ENCODE results near the gene SCARF2.
"Not testable (repeated sequence)": the region's sequence is repeated elsewhere in the genome, so short reads cannot be mapped to it uniquely, and the experiment has no call there.

The SCARF2 gene

DNA sequence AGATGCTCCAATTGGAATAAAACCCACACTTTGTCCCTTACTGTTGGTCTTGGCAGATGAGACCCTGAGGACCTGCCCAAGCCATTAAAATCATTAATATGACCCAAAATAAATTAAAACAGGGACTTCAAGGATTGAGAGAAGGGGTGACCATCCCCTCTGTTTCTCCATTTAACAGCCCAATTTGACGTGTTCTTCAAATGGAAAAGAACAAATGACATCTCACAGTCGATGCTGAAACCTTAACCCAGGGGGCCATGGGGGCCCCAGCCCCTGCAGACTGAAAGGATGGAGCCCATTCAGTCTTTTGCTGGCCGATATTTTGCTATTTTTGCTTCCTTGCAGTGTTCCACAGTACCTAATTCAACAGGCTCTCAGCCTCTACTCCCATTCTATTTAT is 23.2 kb downstream of the SCARF2 start:
- TF ChIP-seq BHLHE40 (IDR thresholded peaks at IDR 0.05; ENCODE audit: borderline replicate concordance) (no peak), FOXA1 (IDR thresholded peaks at IDR 0.05) (no peak)
- POLR2A ChIA-PET, result no interaction called here
- CTCF ChIA-PET, result no interaction called here
- DNase-seq (ENCODE audit: extremely low spot score), result no peak

DNA sequence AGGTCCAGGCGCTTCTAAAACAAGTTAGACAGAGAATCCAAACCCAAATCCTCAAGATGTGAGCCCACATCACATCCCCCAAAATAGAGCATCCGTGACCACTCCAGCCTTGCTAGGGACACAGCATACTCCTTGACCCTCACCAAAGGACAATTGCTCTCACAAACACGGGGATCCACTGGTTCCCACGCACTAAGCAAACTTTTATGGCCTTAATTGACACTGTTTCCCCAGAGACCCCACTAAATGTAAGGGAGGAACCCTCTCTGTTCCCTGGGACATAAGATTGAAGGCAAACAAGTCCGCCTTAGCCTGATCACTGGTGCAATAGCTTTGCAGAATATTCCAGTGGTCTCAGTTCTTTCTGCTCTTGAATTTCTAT is 23.6 kb downstream of the SCARF2 start:
- TF ChIP-seq, protein P1, sequence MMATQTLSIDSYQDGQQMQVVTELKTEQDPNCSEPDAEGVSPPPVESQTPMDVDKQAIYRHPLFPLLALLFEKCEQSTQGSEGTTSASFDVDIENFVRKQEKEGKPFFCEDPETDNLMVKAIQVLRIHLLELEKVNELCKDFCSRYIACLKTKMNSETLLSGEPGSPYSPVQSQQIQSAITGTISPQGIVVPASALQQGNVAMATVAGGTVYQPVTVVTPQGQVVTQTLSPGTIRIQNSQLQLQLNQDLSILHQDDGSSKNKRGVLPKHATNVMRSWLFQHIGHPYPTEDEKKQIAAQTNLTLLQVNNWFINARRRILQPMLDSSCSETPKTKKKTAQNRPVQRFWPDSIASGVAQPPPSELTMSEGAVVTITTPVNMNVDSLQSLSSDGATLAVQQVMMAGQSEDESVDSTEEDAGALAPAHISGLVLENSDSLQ (IDR thresholded peaks at IDR 0.05), result no peak
- no peak for TF ChIP-seq SP1 (IDR thresholded peaks at IDR 0.05)
- TF ChIP-seq CTBP1 (IDR thresholded peaks at IDR 0.05; ENCODE audit: borderline replicate concordance), result no peak
- TF ChIP-seq FOXK2 (IDR thresholded peaks at IDR 0.05), result no peak
- TF ChIP-seq SUZ12 (IDR thresholded peaks at IDR 0.05), result no peak
- TF ChIP-seq ELF4 (IDR thresholded peaks at IDR 0.05), result no peak
- TF ChIP-seq HDGF (IDR thresholded peaks at IDR 0.05; ENCODE audit: borderline replicate concordance), result no peak
- no peak for DNase-seq (ENCODE audit: extremely low spot score)
- ChIA-PET POLR2A (no interaction called here), CTCF (no interaction called here)

DNA sequence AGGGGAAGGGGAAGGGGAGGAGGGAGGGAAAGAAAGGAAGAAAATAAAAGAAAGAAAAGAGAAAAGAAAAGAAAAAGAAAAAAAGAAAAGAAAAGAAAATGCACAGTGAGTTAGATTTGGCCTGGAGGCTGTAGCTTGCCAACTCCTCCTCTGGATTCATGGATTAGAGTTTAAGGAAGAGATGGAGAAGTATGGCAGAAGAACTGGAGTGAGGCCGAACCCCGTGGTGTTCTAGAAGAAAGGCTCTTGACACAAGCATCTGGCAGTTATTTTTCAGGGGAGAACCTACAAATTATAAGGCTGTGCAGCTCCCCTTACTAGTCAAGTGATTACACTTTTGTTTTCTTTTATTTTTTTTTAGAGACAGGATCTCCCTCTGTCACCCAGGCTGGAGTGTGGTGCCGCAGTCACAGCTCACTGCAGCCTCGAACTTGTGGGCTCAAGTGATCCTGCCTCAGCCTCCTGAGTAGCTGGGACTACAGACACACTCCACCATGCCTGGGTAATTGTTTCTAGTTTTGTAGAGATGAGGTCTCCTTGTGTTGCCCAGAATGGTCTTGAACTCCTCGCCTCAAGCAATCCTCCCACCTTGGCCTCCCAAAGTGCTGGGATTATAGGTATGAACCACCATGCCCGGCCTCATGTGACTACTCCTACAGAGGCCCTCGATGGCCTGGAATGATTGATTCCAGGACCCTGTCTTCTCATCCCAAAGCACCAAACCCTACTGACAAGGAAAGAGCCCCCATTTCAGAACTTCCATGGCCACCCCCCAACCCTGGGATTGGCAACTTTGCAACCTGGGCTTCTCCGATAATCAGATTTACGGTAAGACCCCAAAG is 24.2 kb downstream of the SCARF2 start:
- POLR2A ChIA-PET, result interaction anchor here (1.0 kb wide), 1 partner anchor 20 kb away, joined by 3 read pairs; no protein-coding TSS in a partner anchor

DNA sequence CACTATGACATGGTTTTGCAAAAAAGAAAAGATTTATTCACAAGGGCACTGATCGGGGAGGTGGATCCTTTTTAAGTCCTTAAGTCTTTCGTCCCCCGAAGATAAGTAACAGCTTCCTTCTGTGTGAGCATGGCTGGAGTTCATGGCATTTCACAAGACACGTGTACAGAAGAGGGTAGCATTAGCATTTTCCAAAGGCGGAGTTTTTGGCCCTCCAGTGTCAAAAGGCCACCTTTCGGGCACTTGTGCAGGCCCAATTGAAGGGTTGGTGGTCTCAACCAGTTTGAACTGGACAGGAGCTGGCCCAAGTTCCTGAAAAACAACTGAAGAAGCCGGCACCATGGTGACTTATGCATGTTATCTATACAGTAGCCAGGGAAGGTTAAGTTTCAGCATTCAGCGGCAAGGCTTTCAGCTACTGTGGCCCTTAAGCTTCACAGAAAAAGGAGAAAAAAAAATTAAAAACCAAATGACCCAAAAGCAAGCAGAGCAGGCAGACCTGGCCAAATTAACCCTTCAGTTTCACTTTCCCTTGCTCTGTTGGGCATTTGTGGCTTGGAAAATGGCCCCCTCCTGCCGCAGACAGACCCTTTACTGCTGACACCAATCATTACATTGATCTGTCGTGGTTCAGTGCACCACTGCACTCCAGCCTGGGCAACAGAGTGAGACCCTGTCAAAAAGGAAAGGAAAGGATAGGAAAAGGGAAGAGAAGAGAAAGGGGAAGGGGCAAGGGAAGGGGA is 25.0 kb downstream of the SCARF2 start:
- CTCF ChIA-PET, result no interaction called here
- DNase-seq (ENCODE audit: extremely low spot score), result no peak
- POLR2A ChIA-PET, result interaction anchor here (1.0 to 1.4 kb wide), 2 partner anchors 19 to 21 kb away, joined by 3 to 5 read pairs; partner anchors contain the start of gene ZNF74
- TF ChIP-seq FOXA1 (IDR thresholded peaks at IDR 0.05) (no peak), TARDBP (IDR thresholded peaks at IDR 0.05) (no peak), FOXM1 (IDR thresholded peaks at IDR 0.05; ENCODE audit: borderline replicate concordance) (no peak), L3MBTL2 (conservative IDR thresholded peaks at IDR 0.05) (no peak), SP1 (IDR thresholded peaks at IDR 0.05) (no peak), LEF1 (IDR thresholded peaks at IDR 0.05; ENCODE audit: borderline replicate concordance) (no peak), ARNT (IDR thresholded peaks at IDR 0.05) (no peak), HDGF (IDR thresholded peaks at IDR 0.05; ENCODE audit: borderline replicate concordance) (no peak), SUZ12 (IDR thresholded peaks at IDR 0.05) (no peak), ELF4 (IDR thresholded peaks at IDR 0.05) (no peak), ZNF384 (IDR thresholded peaks at IDR 0.05) (no peak), CTBP1 (IDR thresholded peaks at IDR 0.05; ENCODE audit: borderline replicate concordance) (no peak), FOXK2 (IDR thresholded peaks at IDR 0.05) (no peak), BHLHE40 (IDR thresholded peaks at IDR 0.05; ENCODE audit: borderline replicate concordance) (no peak)
- TF ChIP-seq, protein P1 (IDR thresholded peaks at IDR 0.05), result no peak

More for the DNA sequence above, 24.2 kb downstream of the SCARF2 start:
- CTCF ChIA-PET, result no interaction called here
- TF ChIP-seq LEF1 (IDR thresholded peaks at IDR 0.05; ENCODE audit: borderline replicate concordance) (no peak), FOXM1 (IDR thresholded peaks at IDR 0.05; ENCODE audit: borderline replicate concordance) (no peak), HDGF (IDR thresholded peaks at IDR 0.05; ENCODE audit: borderline replicate concordance) (no peak), CTBP1 (IDR thresholded peaks at IDR 0.05; ENCODE audit: borderline replicate concordance) (no peak), BHLHE40 (IDR thresholded peaks at IDR 0.05; ENCODE audit: borderline replicate concordance) (no peak)
- DNase-seq (ENCODE audit: extremely low spot score), result no peak

DNA sequence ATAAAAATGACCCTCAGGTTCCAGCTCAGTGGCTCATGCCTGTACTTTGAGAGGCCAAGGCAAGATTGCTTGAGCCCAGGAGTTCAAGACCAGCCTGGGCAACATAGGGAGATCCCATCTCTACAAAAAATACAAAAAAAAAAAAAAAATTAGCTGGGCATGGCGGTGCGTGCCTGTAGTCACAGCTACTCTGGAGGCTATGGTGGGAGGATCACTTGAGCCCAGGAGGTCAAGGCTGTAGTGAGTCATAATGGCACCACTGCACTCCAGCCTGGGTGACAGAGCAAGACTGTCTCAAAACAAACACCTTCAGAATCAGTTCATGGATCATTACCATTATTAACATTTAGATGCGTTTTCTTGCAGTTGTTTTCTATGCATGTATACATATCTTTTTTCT is 28.2 kb downstream of the SCARF2 start:
- DNase-seq (ENCODE audit: extremely low spot score); POLR2A ChIA-PET; CTCF ChIA-PET: not testable (repeated sequence)

DNA sequence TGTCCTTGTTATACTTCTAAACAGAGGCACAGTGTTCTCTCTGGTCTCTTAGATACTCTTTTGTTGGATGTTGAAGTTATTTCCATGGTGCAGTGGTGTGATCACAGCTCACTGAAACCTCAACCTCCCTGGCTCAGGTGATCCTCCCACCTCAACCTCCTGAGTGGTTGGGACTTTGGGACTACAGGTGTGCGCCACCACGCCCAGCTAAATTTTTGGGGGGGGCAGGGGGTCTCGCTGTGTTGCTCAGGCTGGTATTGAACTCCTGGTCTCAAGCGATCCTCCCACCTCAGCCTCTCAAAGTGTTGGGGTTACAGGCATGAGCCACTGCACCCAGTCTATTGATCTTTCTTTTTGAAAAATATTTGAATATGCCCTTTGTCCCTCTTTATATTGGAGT is 28.7 kb downstream of the SCARF2 start:
- TF ChIP-seq BHLHE40 (IDR thresholded peaks at IDR 0.05; ENCODE audit: borderline replicate concordance) (no peak), ELF4 (IDR thresholded peaks at IDR 0.05) (no peak), L3MBTL2 (conservative IDR thresholded peaks at IDR 0.05) (no peak), FOXK2 (IDR thresholded peaks at IDR 0.05) (no peak), LEF1 (IDR thresholded peaks at IDR 0.05; ENCODE audit: borderline replicate concordance) (no peak), CTBP1 (IDR thresholded peaks at IDR 0.05; ENCODE audit: borderline replicate concordance) (no peak), FOXA1 (IDR thresholded peaks at IDR 0.05) (no peak), HDGF (IDR thresholded peaks at IDR 0.05; ENCODE audit: borderline replicate concordance) (no peak), FOXM1 (IDR thresholded peaks at IDR 0.05; ENCODE audit: borderline replicate concordance) (no peak), NFRKB (IDR thresholded peaks at IDR 0.05) (no peak), ZNF384 (IDR thresholded peaks at IDR 0.05) (no peak), SP1 (IDR thresholded peaks at IDR 0.05) (no peak), ARNT (IDR thresholded peaks at IDR 0.05) (no peak), TARDBP (IDR thresholded peaks at IDR 0.05) (no peak), SUZ12 (IDR thresholded peaks at IDR 0.05) (no peak)
- TF ChIP-seq, protein P1 (IDR thresholded peaks at IDR 0.05), result no peak
- ChIA-PET CTCF (interaction anchor here (1.0 kb wide), 1 partner anchor 45 kb away, joined by 5 read pairs; no protein-coding TSS in a partner anchor), POLR2A (no interaction called here)
- no peak for DNase-seq (ENCODE audit: extremely low spot score)

Data from HEK293T (cell line).